G401.6 (cell line): ENCODE measurements around the gene MEF2A.

Experiments
- FAIRE-seq: peaks from 2 replicates; lab custom pipeline; 2012; peaks lifted over from hg19 to GRCh38; lab: Jason Lieb, UNC

The MEF2A gene

DNA sequence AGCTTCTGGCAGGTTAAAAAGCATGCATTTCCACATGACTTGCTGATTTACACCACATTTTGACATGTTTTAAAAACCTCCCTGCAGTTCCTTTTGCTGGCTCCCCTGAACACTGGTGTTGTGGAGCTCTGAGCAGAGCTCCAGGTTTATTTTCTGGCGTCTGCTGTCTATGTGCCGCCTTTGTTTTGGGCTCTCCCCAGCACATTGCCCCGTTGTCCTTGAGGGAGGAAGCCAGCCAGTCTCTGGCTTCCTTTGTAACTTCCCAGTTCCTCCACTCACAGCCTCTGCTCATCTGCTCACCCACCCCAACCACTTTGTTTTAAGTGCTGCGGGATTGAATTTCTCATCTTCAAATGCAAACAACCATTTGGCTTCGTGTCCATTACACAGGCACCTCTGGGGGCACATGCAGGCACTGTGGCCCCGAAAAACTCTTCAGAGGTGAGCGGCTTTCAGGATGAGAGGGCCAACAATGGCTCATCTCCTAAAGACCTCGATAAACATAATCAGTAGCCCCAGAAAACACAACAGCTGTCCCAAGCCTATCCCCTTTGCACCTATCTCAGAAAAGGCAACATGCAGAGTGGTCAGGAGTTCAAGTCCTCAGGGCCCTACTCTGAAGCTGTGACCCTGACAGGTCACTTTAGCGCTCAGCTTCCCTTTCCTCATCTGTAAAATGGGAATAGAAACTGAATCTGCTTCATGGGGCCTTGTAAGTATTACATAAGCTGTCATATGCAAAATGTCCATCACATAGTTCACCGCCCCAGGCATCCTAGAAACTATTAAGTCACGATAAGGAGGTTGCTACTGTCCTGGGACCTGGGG lies 1.3 kb upstream of the MEF2A start:
- FAIRE-seq = no peak

DNA sequence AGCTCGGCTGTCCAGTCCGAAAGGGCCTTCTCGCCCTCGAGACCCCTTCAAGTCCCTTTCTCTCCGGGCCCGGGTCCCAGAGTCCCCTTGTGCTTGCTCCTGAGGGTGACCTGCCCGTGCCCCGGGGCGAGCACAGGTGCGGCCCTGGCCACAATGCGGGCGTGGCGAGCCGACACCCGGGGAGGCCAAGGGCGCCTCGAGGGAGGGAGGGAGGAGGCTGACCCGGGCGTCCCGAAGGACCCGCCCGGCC lies 810 bp upstream of the MEF2A start:
- FAIRE-seq = no peak

DNA sequence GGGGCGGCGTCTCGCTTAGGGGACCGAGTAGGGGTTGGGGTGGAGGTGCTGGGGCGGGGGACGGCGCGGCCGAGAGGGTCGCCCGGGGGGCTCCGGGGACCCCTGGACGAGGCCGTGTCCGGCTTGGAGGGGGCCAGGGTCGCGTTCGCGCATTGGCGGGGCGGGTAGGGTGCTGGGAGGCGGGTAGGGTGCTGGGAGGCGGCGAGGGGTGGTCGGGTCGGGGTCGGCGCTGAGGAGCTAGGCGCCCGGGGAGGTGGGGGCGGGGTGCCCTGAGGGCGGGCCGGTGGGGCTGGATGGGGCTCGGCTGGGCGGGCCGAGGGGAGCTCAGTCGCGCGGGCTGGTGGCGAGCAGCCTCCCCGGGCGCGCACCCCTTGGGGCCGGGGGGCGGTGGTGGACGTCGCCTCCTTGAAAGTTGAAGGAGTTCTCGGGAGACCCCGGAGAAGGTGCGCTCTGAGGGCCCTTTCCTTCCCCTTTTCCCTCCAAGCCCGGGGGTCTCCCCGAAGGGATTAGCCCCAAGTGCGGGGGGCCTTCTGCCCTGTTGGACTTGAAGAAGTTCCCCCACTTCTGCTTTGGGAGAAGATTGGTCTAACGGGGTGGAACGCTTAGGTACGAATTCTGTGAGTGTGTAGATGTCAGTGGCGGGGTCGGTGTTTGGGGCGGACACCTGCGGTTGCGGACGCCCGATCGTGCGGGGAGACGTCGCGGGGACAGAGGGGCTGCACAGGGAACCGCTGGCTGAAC lies 543 bp downstream of the MEF2A start:
- FAIRE-seq = no peak

DNA sequence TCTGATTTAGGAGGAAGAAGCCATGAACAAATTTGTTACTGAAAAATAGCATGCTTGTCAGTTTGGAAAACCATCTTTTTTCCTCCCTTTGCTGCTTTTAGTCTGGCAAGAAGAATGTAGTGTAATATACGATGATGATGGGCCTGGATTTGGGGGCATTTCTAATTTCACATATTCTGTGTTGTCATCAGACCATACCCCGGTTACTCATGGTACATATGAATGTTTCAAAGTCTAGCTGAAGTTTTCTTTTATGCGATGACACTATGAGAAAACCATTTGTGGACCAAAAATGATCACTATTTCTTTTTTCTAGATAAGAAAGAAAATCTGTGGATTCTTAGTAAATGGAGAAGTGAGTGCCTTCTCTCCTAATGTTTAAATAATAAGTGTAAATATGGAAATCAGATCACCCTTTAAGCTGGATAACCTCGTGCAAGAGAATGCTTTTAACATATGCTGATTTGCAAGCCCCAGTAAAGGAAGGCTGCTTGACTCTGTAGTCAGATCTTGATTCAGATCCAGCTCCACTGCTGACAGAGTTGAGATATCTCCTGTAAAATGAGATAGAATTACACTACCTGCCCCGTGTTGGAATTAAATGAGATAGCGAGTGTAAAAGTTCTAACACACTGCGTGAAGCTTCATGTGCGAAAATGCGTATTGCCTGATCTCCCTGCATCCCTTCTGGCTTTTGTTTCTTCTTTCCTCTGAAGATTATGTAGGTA lies 3.0 kb downstream of the MEF2A start:
- FAIRE-seq = no peak

DNA sequence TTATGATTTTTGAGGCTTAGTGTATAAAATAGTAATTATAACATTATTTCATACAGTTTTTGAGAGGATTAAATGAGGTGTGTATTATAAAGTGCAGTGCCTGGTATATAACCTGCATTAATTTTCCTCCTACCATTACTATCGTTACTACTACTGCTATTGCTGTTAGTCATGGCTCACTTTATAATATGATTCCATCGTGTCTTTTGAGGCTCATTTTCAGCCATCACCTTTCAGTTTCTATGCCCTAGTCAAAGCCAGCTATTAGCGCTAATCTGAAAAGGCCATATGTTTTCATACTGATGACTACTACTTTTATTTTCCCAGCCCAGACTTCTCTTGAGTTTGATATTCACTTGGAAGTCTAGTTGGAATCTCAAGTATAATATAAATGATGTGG lies 5.5 kb downstream of the MEF2A start:
- FAIRE-seq = no peak

DNA sequence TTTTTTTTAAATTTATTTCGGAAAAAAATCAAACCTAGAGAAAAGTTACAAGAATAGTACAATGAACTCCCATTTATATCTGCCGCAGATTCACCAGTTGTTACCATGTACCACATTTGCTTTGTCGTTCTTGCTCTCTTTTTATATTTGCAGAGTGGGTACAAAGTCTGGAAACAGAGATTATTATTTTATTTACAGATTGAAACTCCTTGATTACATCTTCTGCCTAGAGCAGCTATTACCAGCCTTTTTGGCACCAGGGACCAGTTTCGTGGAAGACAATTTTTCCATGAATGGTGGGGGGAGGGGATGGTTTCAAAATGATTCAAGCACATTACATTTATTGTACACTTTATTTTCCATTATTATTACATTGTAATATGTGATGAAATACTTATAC lies 8.3 kb downstream of the MEF2A start:
- no peak for FAIRE-seq

DNA sequence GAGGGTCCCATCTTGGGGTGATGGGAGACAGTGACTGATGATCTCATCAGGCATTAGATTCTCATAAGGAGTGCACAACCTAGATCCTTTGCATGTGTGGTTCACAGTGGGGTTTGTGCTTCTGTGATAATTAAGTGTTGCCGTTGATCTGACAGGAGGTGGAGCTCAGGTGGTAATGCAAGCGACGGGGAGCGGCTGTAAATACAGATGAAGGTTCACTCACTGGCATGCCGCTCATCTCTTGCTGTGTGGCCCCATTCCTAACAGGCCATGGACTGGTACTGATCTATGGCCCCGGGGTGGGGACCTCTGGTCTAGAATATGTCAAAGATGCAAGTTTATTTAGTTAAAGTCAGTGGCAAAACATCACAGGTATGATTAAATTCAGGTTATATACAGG lies 8.7 kb downstream of the MEF2A start:
- FAIRE-seq = no peak

DNA sequence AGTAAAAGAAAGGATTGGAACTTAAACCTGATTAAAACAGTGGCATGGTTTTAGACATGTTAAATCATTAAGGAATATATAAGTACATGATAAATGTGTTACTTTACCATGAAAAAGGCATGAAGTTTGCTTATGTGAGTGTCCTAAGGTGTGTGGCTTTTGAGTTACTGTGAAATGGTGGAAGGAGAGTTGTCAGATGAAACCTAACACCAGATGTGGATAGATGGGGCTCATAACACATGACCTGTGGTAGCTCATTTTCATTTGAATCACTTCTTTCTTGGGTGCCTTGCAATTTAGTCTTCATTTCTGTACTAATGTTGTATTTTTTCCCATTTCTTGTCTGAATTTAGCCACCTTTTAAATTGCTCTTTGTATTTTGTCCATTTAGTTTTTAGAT lies 13.0 kb downstream of the MEF2A start:
- FAIRE-seq = no peak

DNA sequence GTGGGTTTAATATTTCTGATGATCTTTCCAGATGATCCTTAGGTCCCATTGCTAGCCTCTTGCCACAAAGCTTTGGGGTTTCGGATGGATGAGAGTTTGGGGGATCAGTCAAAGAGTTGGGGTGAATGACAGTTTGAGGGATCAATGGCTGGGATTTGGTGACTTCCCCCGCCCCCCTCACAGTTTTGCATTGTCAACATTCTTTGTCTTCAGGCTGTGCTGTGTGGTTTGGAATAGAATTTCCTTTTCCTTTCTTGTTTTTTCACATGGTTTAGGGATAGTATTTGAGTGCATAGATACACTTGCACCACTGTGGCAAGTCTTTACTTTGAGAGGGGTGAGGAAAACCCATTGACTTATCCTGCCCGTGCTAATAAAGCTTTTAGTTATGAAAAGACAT lies 14.3 kb downstream of the MEF2A start:
- FAIRE-seq = no peak

DNA sequence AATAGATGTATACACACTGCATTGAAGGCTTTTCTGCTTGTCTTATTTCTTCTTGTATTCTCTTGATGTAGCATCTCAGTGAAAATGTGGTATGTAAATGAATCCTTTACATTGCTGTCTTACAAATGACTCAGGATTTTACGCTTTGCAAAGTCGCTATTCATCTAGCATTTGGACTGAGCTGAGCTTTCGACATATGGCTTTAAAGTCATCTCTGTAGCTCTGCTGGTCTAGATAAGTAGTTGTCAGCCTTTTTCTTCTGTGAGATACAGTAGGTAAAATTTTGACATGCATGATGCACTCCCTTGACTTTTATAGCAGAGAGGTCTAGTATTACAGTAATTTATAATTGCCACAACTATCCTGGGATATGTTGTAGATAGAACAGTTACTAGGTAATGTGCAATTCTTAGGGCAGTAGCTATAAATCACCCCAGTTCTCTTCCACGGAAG lies 16.8 kb downstream of the MEF2A start:
- no peak for FAIRE-seq

DNA sequence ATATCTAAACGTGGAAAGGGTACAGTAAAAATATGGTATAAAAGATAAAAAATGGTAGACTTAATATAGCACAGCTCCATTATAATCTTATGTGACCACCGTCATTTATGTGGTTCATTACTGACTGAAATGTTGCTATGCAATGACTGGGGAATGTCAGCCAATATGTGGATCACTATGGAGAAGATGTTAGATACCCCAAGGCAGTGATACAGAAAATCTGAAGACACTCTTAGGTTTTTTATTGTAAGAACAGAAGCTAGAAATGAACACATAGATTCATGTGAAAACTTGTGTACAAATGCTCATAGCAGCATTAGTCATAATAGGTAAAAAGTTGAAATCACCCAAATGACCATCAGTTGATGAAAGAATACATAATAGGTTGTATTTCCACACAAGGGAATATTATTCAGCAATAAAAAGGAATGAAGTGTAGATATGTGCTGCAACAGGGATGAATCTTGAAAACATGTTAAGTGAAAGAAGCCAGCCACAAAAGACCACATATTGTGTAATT lies 18.4 kb downstream of the MEF2A start:
- no peak for FAIRE-seq

DNA sequence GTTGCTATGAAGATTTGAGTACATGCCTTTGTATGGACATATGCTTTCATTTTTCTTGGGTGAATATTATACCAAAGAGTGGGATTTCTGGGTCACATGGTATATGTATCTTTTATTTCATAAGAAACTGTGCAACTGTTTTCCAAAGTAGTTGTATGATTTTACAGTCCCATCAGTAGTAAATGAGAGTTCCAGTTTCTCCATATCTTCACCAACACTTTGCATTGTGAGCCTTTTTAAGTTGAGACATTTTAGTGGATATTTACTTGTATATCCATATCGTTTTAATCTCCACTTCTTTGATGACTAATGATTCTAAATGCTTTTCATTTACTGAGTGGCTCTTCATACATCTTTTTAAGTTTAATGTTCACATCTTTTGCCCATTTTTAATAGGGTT lies 20.3 kb downstream of the MEF2A start:
- no peak for FAIRE-seq

DNA sequence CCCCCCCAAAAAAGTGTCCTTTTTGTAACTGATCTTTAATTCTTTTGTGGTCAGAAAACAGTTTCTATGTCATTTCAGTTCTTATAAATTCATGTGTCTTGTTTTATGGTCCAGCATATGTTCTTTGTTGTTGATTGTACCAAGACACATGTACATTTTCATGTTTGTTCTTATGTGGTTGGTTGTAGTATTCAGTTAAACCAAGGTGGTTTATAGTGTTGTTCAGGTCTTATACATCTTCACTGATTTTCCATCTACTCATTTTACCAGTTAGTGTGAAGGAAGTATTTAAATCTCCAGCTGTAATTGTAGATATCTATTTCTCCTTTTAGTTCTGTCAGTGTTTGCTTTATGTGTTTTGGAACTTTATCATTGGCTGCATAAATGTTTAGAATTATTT lies 24.0 kb downstream of the MEF2A start:
- FAIRE-seq = no peak

DNA sequence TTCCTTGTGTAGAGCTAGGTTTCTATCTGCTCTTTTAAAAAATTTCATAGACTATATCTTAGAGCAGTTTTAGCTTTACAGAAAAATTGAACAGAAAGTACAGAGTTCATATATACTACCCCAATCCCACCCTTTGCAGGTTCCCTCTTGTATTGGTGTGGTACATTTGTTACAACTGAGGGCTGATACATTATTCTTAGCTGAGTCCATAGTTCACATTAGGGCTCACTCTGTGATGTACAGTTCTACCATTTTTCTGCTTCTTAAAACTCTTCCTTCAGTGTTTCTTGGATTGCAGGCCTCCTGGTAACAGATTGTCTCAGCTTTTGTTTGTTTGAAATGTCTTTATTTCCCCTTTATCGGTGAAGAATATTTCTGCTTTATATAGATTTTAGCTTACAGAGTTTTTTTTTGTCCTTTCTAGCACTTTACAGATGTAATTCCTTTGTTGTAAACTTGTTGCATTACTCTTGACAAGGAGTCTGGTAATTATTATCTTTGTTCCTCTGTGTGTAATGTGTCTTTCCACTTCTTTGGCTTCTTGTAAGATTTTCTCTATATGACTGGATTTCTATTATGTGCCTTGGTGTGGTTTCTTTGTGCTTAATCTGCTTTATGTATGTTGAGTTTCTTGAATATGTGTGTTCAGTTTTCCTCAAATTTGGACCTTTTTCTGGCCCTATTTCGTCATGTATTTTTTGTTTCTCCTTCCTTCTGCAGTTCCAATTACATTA lies 25.3 kb downstream of the MEF2A start:
- no peak for FAIRE-seq

DNA sequence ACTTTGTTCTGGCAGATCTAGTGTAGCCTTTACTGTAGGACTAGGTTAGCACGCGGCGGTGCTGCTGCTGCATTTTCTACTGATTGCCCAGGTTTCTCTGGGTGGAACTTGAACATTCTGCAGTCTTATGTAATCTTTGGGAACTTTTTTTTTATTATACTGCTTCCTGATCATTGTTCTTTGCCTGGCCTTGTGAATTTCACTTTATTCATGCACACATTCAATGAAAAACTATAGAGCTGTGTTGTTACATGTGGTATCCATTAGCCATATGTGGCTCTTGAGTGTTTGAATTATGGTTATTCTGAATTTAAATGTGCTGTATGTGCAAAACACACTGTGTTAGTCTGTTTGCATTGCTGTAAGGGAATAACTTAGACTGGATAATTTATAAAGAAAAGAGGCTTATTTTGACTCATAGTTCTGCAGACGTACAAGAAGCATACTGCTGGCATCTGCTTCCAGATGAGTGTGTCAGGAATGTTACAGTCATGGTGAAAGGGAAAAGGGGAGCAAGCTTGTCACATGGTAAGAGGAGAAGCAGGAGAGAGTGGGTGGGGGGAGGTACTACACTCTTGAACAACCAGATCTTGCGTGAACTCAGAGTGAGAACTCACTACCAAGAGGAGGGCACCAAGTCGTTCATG lies 26.5 kb downstream of the MEF2A start:
- no peak for FAIRE-seq

DNA sequence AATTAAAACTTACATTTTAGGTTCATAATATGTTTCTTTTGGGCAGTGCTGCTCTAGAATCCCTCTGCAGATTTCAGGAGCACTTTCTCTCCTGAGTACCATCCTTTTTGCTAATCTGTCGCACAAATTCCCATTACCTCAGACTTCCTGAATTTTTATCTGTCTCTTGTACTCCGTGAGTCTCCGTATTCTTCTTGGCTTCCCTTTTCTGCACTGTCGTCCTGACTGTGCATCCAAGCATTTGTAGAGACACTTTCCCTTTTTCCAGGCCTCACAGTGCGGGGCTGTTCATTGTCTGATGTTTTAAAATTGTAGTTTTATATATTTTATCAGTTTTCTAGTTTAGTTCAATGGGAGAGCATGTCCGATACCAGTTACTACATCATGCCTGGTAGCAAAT lies 27.3 kb downstream of the MEF2A start:
- no peak for FAIRE-seq

DNA sequence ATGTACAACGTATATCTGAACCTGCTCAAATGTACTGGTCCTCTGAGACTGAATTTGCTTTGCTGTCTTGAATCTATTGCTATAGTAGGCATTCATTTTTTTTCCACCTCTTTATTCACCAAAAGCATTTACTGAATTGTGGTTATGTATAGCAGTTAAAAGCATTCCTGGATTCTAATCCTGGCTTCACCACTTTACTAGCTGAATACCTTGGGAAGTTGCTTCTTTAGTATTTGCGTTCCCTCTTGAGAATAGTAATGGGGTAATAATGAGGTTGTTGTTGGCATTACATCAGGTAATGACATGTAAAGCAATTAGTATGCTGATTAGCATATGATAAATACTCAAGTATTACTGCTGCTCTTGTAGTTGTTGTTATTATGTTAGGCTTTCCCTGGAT lies 29.1 kb downstream of the MEF2A start:
- FAIRE-seq = no peak

DNA sequence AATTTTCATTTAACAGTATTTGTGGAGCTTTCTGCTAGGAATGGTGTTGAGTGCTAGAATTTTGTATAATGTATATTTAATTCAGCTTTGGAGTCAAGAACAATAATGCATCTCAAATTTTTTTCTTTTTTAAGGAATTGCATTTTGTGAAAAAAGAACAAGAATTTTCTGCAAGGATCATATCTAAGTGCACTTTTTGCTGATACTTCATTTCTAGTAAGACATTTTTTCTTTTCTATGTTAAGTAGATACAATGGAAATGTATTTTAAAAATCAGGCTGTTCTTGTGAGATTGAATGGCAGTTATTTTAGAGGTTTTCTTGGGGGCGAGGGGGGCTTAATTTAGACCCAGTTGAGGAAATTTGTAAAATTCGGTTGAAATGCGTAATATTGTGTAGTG lies 32.5 kb downstream of the MEF2A start:
- no peak for FAIRE-seq

DNA sequence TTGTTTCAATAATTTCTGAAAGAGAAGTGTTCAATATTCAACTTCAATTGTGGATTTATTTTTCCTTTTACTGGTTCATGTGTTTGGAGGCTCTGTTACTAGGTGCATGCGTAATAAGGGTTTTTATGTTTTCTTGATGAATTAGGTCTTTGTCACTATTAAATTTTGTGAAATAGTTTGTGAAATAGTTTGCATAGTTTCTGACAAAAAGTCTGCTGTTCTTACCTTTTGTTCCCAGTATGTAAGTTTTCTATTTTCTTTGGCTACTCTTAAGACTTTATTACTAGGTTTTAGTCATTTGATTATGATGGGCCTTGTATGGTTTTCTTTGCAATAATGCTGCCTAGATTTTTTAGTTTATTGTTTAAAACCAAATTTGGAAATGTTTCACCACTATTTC lies 38.0 kb downstream of the MEF2A start:
- peak; percentile 19 for FAIRE-seq

DNA sequence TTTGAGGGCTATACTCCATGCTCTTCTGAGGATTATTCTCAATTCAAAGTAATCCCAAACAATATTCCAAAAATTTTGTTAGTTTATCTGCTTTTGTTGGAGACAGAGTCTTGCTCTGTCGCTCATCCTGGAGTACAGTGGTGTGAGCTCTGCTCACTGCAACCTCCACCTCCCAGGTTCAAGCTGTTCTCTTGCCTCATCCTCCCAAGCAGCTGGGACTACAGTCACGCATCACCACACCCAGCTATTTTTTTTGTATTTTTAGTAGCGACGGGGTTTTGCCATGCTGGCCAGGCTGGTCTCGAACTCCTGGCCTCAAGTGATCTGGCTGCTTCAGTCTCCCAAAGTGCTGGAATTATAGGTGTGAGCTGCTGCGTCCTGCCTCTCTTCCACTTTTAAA lies 39.1 kb downstream of the MEF2A start:
- no peak for FAIRE-seq

DNA sequence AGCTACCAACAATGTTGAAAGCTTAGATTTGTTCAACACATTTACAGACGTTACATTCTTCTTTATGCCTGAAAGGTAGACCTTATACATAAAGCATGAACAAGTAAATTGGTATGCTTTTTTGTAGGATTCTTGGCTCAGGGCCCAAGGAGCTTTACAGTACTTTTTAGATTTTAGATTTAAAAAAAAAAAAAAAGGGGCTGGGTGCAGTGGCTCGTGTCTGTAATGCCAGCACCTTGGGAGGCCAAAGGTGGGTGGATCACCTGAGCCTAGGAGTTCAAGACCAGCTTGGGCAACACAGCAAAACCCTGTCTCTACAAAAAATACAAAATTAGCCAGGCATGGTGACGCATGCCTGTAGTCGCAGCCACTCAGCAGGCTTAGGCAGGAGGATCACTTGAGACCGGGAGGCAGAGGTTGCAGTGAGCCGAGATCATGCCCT lies 39.7 kb downstream of the MEF2A start:
- FAIRE-seq = no peak

DNA sequence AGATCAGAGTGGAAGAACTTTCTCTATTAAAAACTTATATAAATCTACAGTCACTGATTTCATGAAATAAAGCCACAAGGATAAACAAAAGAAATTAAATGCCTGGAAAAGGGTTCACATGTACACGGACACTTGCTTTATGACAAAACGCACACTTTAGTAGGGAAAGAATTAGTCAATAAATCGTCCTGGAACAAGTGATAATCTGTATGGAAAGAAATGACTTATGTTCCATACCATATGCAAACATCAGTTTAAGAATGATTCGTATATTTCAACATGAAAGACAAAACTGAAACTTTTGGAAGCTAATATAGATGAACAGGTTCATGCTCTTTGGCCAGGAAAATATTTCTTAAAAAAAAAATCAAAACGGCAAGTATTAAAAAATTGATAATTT lies 40.2 kb downstream of the MEF2A start:
- FAIRE-seq = no peak
